IMR-90 (cell line): ENCODE data around the gene PCDHA1. TPM values are rescaled to one million over a fixed set of nuclear protein-coding genes. Genes with fewer than 3 reads are reported as not detected.

ENCODE experiments used
- ATAC-seq: fragments of 200-7000 bp; cut with Tn5 transposase; 2 replicates; pipeline ENCODE4 v1.9.1; 2020; ENCODE audit warnings: low read depth, mild to moderate bottlenecking, moderate library complexity
- BruUV-seq: library from RNA; stranded (reverse); fragments of 400-500 nt; replicated peaks from 2 replicates; lab custom pipeline; 2021; lab: Mats Ljungman, UMichigan
- CTCF ChIA-PET: fragments of 300-600 bp; formaldehyde crosslinking; extraction: SDS; loops from one replicate; lab custom pipeline; 2021; ENCODE audit warnings: antibody characterized with exemption; lab: Yijun Ruan, JAX
- POLR2A ChIA-PET: fragments of 300-600 bp; sonication (Branson Sonifier 250); formaldehyde crosslinking; loops from one replicate; lab custom pipeline; 2022; ENCODE audit warnings: antibody characterized with exemption; ENCODE audit not compliant: unreplicated experiment; lab: Charles Lee
- DNase-seq: peaks from one replicate; pipeline ENCODE4 v3.0.0; 2013
- H2AFZ ChIP-seq: replicated peaks from 2 replicates; pipeline ENCODE3; 2013; ENCODE audit warnings: low read length, mild to moderate bottlenecking; ENCODE audit not compliant: poor library complexity
- H2AK5ac ChIP-seq: 2 replicates; pipeline ENCODE4 v1.6.1; 2013; ENCODE audit warnings: low read depth, low read length, inconsistent platforms
- H2AK9ac ChIP-seq: replicated peaks from 2 replicates; pipeline ENCODE3; 2013; ENCODE audit warnings: mild to moderate bottlenecking, low read depth, low read length, moderate library complexity; ENCODE audit not compliant: poor library complexity
- H2BK120ac ChIP-seq: 2 replicates; pipeline ENCODE4 v1.6.1; 2013; ENCODE audit warnings: low read depth, low read length, inconsistent platforms
- H2BK15ac ChIP-seq: 3 replicates; pipeline ENCODE4 v1.6.1; 2013; ENCODE audit warnings: low read depth, low read length, inconsistent platforms
- H2BK20ac ChIP-seq: 2 replicates; pipeline ENCODE4 v1.6.1; 2013; ENCODE audit warnings: low read depth, mild to moderate bottlenecking, inconsistent platforms, low read length, moderate library complexity
- H2BK5ac ChIP-seq: 2 replicates; pipeline ENCODE4 v1.6.1; 2013; ENCODE audit warnings: mild to moderate bottlenecking, low read depth, low read length, inconsistent platforms; ENCODE audit not compliant: poor library complexity, severe bottlenecking
- H3K14ac ChIP-seq: replicated peaks from 2 replicates; pipeline ENCODE4 v1.6.1; 2013; ENCODE audit warnings: low read depth, low read length, inconsistent platforms
- H3K18ac ChIP-seq: 2 replicates; pipeline ENCODE4 v1.6.1; 2013; ENCODE audit warnings: low read depth, low read length, control low read depth
- H3K23ac ChIP-seq: 2 replicates; pipeline ENCODE4 v1.6.1; 2013; ENCODE audit warnings: low read depth, low read length, inconsistent platforms
- H3K27ac ChIP-seq: 2 replicates; pipeline ENCODE4 v1.5.1; 2013; ENCODE audit warnings: mild to moderate bottlenecking, control low read depth, low read length; ENCODE audit not compliant: insufficient read depth
- H3K27me3 ChIP-seq: 2 replicates; pipeline ENCODE4 v1.6.1; 2013; ENCODE audit warnings: low read length; ENCODE audit not compliant: control insufficient read depth, insufficient read depth
- H3K36me3 ChIP-seq: 2 replicates; pipeline ENCODE4 v1.6.1; 2013; ENCODE audit warnings: low read length, mixed read lengths; ENCODE audit not compliant: control insufficient read depth, insufficient read depth
- H3K4ac ChIP-seq: 2 replicates; pipeline ENCODE4 v1.6.1; 2013; ENCODE audit warnings: low read depth, low read length, inconsistent platforms
- H3K4me1 ChIP-seq: 2 replicates; pipeline ENCODE4 v1.6.1; 2013; ENCODE audit warnings: low read length, mixed read lengths; ENCODE audit not compliant: control insufficient read depth, insufficient read depth
- H3K4me2 ChIP-seq: 2 replicates; pipeline ENCODE4 v1.6.1; 2013; ENCODE audit warnings: low read depth, mild to moderate bottlenecking, control low read depth, low read length, moderate library complexity
- H3K4me3 ChIP-seq: 2 replicates; pipeline ENCODE4 v1.5.1; 2013; ENCODE audit warnings: low read depth, mild to moderate bottlenecking, control low read depth, low read length, moderate library complexity; ENCODE audit not compliant: insufficient read depth
- H3K56ac ChIP-seq: 2 replicates; pipeline ENCODE4 v1.6.1; 2013; ENCODE audit warnings: low read length, inconsistent platforms; ENCODE audit not compliant: insufficient read depth; ENCODE audit errors: extremely low read depth
- H3K79me1 ChIP-seq, 2 experiments: 2 replicates each; pipeline ENCODE4 v1.6.1; 2013; ENCODE audit warnings: low read length in 2 of 2, inconsistent platforms in 1 of 2, low read depth in 1 of 2
- H3K9ac ChIP-seq: 2 replicates; pipeline ENCODE4 v1.6.1; 2013; ENCODE audit warnings: low read depth, low read length, control low read depth
- H3K9me1 ChIP-seq: 2 replicates; pipeline ENCODE4 v1.6.1; 2013; ENCODE audit warnings: low read length, inconsistent platforms; ENCODE audit not compliant: insufficient read depth
- H3K9me3 ChIP-seq: 2 replicates; pipeline ENCODE4 v1.6.1; 2013; ENCODE audit warnings: low read length; ENCODE audit not compliant: control insufficient read depth, insufficient read depth
- H4K20me1 ChIP-seq: 2 replicates; pipeline ENCODE4 v1.6.1; 2013; ENCODE audit warnings: low read length, inconsistent platforms; ENCODE audit not compliant: insufficient read depth
- H4K5ac ChIP-seq: 2 replicates; pipeline ENCODE4 v1.6.1; 2013; ENCODE audit warnings: mild to moderate bottlenecking, low read depth, low read length, control low read depth
- H4K8ac ChIP-seq, 2 experiments: 2 replicates each; pipeline ENCODE4 v1.6.1; 2013; ENCODE audit warnings: low read depth in 2 of 2, low read length in 2 of 2, control low read depth in 1 of 2, inconsistent platforms in 1 of 2
- H4K91ac ChIP-seq: 2 replicates; pipeline ENCODE4 v1.6.1; 2013; ENCODE audit warnings: low read depth, low read length, inconsistent platforms; ENCODE audit not compliant: insufficient read depth
- BHLHE40 ChIP-seq: fragments of 150-350 bp; IDR thresholded peaks from 2 replicates; pipeline ENCODE4 v1.6.1; 2016; ENCODE audit warnings: mild to moderate bottlenecking, low read depth, low read length
- CEBPB ChIP-seq: IDR thresholded peaks from 2 replicates; pipeline ENCODE4 v1.6.1; 2012; ENCODE audit warnings: low read depth, low read length, improper control_type of control experiment
- CHD1 ChIP-seq: IDR thresholded peaks from 2 replicates; pipeline ENCODE4 v1.6.1; 2012; ENCODE audit warnings: low read depth, low read length, improper control_type of control experiment
- CTCF ChIP-seq: conservative IDR thresholded peaks from 2 replicates; pipeline ENCODE4 v1.5.1; 2012; ENCODE audit warnings: mild to moderate bottlenecking, low read depth, low read length, improper control_type of control experiment
- ELK1 ChIP-seq: fragments of 150-350 bp; IDR thresholded peaks from 2 replicates; pipeline ENCODE4 v1.6.1; 2016; ENCODE audit warnings: low read depth, mild to moderate bottlenecking, low read length, moderate library complexity, borderline replicate concordance
- FOS ChIP-seq: fragments of 150-350 bp; IDR thresholded peaks from 2 replicates; pipeline ENCODE4 v1.6.1; 2016; ENCODE audit warnings: low read depth, low read length
- MAFK ChIP-seq: IDR thresholded peaks from 2 replicates; pipeline ENCODE4 v1.6.1; 2012; ENCODE audit warnings: low read depth, low read length, improper control_type of control experiment
- MAZ ChIP-seq: IDR thresholded peaks from 2 replicates; pipeline ENCODE4 v1.6.1; 2012; ENCODE audit warnings: low read depth, mild to moderate bottlenecking, low read length, improper control_type of control experiment, moderate library complexity, borderline replicate concordance
- MXI1 ChIP-seq: IDR thresholded peaks from 2 replicates; pipeline ENCODE4 v1.6.1; 2012; ENCODE audit warnings: low read depth, mild to moderate bottlenecking, low read length, moderate library complexity, borderline replicate concordance
- NFE2L2 ChIP-seq: fragments of 150-350 bp; IDR thresholded peaks from 2 replicates; pipeline ENCODE4 v1.6.1; 2016; ENCODE audit warnings: low read depth, mild to moderate bottlenecking, low read length
- POLR2A ChIP-seq: IDR thresholded peaks from 2 replicates; pipeline ENCODE4 v1.6.1; 2012; ENCODE audit warnings: mild to moderate bottlenecking, low read depth, low read length
- RAD21 ChIP-seq: IDR thresholded peaks from 2 replicates; pipeline ENCODE4 v1.6.1; 2012; ENCODE audit warnings: low read length, improper control_type of control experiment
- RCOR1 ChIP-seq: IDR thresholded peaks from 2 replicates; pipeline ENCODE4 v1.6.1; 2012; ENCODE audit warnings: mild to moderate bottlenecking, low read length, improper control_type of control experiment; ENCODE audit not compliant: insufficient replicate concordance
- RFX5 ChIP-seq: IDR thresholded peaks from 2 replicates; pipeline ENCODE4 v1.8.0; 2012; ENCODE audit warnings: low read depth, mild to moderate bottlenecking, low read length, moderate library complexity
- SMC3 ChIP-seq: fragments of 150-350 bp; IDR thresholded peaks from 2 replicates; pipeline ENCODE4 v1.6.1; 2016; ENCODE audit warnings: low read depth, mild to moderate bottlenecking, antibody characterized with exemption, low read length, moderate library complexity
- USF2 ChIP-seq: fragments of 150-350 bp; IDR thresholded peaks from 2 replicates; pipeline ENCODE4 v1.6.1; 2017; ENCODE audit warnings: mild to moderate bottlenecking, antibody characterized with exemption, low read length, low read depth
- dilution Hi-C: fragments of 300-500 bp; cut with HindIII; formaldehyde crosslinking; loops from one replicate; pipeline ENCODE4 v1.14.3; 2018; ENCODE audit warnings: low sequenced_read_pairs; ENCODE audit not compliant: unreplicated experiment
- in situ Hi-C: fragments of 300-500 bp; cut with MboI; formaldehyde crosslinking; loops from 3 replicates; pipeline ENCODE4 v1.14.3; 2019; ENCODE audit warnings: low sequenced_read_pairs, inconsistent platforms, mixed read lengths
- intact Hi-C: fragments of 100-400 bp; cut with micrococcal nuclease; formaldehyde crosslinking; loops from 2 replicates; pipeline ENCODE4 v1.10.0; 2022
- polyA plus RNA-seq, 3 experiments: library from polyadenylated mRNA; depleted of rRNA; stranded (reverse); fragments of >200 nt; gene quantifications; 2 replicates each; pipeline ENCODE4 v1.2.3, GENCODE V29; 2012; ENCODE audit warnings: low replicate concordance in 1 of 3
- total RNA-seq: library from RNA; depleted of rRNA; stranded (reverse); fragments of >200 nt; gene quantifications from 2 replicates; pipeline ENCODE4 v1.2.3, GENCODE V29; 2012

Gene PCDHA1
- total and polyA plus RNA-seq, 2 of the 4 experiments (the other 2 are of a cell fraction) = under 0.01 to 0.05 TPM

GRCh38 chr5:140969880-140970279 lies 183.9 kb downstream of the PCDHA1 start:
- TF ChIP-seq ELK1 = no peak
- TF ChIP-seq USF2 = no peak
- no peak for TF ChIP-seq BHLHE40
- no peak for TF ChIP-seq CTCF
- TF ChIP-seq RAD21 = no peak
- no peak for TF ChIP-seq CEBPB
- no peak for TF ChIP-seq CHD1
- no peak for TF ChIP-seq FOS
- TF ChIP-seq NFE2L2 = no peak
- no peak for TF ChIP-seq SMC3
- no peak for TF ChIP-seq RCOR1
- TF ChIP-seq MAFK = no peak
- TF ChIP-seq MAZ = no peak
- TF ChIP-seq MXI1 = no peak
- TF ChIP-seq POLR2A = no peak
- TF ChIP-seq RFX5 = no peak
- H3K9me1 ChIP-seq = no peaks in the 10 kb centered on the region
- no peak overlapping the region for H3K4me3 ChIP-seq
- H4K8ac ChIP-seq = no peak overlapping the region
- H3K9me3 ChIP-seq = peaks cover 31% of the 10 kb centered on the region
- no peaks in the 10 kb centered on the region for H3K36me3 ChIP-seq
- H3K27me3 ChIP-seq = no peaks in the 10 kb centered on the region
- no peaks in the 10 kb centered on the region for H3K4me1 ChIP-seq
- POLR2A ChIA-PET = no interaction called here
- no peaks in the 10 kb centered on the region for H4K20me1 ChIP-seq
- H2BK120ac ChIP-seq = no peak overlapping the region
- no peak overlapping the region for H3K4ac ChIP-seq
- DNase-seq = no peak
- H3K27ac ChIP-seq = no peak overlapping the region
- H3K79me1 ChIP-seq = no peaks in the 10 kb centered on the region
- H2BK5ac ChIP-seq = no peak overlapping the region
- dilution Hi-C loops = no loop called here
- H2BK15ac ChIP-seq = no peak overlapping the region
- no peak overlapping the region for H3K14ac ChIP-seq
- no peak overlapping the region for H2BK20ac ChIP-seq
- no peak overlapping the region for H3K4me2 ChIP-seq
- no peak overlapping the region for H3K18ac ChIP-seq
- no peak overlapping the region for H2AK9ac ChIP-seq
- no peak overlapping the region for H2AK5ac ChIP-seq
- in situ Hi-C loops = no loop called here
- H3K23ac ChIP-seq = no peak overlapping the region
- no peak overlapping the region for H2AFZ ChIP-seq
- no peak for ATAC-seq
- no TSS peak for BruUV-seq
- H4K91ac ChIP-seq = no peak overlapping the region
- CTCF ChIA-PET = no interaction called here
- H3K9ac ChIP-seq = no peak overlapping the region
- no peak overlapping the region for H3K56ac ChIP-seq
- H4K5ac ChIP-seq = no peak overlapping the region
- intact Hi-C loops = no loop called here
